Articular chondrocyte of knee joint (primary cell): ENCODE results near the gene MARCKS. TPM values are rescaled to one million over a fixed set of nuclear protein-coding genes. Genes with fewer than 3 reads are reported as not detected.

Experiments used
- total RNA-seq: library from RNA; depleted of rRNA; stranded (reverse); fragments of >200 nt; gene quantifications from 2 replicates; pipeline ENCODE4 v1.2.3, GENCODE V29; 2012

Gene MARCKS, protein sequence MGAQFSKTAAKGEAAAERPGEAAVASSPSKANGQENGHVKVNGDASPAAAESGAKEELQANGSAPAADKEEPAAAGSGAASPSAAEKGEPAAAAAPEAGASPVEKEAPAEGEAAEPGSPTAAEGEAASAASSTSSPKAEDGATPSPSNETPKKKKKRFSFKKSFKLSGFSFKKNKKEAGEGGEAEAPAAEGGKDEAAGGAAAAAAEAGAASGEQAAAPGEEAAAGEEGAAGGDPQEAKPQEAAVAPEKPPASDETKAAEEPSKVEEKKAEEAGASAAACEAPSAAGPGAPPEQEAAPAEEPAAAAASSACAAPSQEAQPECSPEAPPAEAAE
- total RNA-seq, result 158 and 169 TPM in 2 replicates

DNA sequence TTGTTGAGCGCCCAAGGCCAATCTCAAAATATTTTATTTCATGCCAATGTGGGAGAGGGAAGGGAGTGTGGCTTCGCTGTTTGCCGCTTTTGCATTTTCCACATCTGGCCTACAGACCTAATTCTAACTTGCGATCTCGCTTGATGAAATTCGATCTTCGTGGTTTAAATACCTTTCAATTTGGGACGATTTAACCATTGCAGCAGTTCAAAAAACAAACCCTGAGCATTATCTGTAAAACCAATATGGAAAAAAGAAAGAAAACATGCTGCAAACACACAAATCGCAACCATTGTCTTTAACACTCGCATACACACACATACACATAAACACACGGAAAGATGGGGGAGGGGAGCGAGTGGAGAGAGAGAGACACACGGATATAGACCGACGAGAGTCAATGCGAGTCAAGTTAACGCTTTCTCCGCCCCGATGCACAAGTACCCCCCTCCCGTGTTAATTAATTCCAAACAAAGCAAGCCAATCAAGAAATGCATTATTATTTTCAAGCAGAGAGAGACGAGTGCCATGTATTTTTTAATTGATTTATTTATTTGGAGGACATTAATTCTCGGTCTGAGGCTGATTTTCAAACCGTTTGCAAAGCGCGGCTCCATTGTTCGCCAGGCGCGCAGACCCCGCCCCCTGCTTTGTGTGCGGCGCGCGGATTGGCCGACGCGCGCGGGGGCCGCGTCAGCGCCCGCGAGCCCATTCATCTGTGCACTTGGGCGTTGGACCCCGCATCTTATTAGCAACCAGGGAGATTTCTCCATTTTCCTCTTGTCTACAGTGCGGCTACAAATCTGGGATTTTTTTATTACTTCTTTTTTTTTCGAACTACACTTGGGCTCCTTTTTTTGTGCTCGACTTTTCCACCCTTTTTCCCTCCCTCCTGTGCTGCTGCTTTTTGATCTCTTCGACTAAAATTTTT, at the start of gene MARCKS:
TSS of gene MARCKS (plus strand) at position 721 of the 931 bp plus-strand sequence. CDS start 401 bp downstream, outside the sequence.

Other genes with a start within 250 kb of the MARCKS start
- gene HDAC2, start 113.8 kb downstream of the MARCKS start, total RNA-seq, result 51.4 and 60.4 TPM in 2 replicates